HepG2 (cell line): Measurements from ENCODE around the gene THRB. TPM values are rescaled to one million over a fixed set of nuclear protein-coding genes. Genes with fewer than 3 reads are reported as not detected.

Source experiments
- ATAC-seq: fragments of 200-7000 bp; cut with Tn5 transposase; 3 replicates; pipeline ENCODE4 v1.9.1; 2020; ENCODE audit warnings: mild to moderate bottlenecking, moderate library complexity
- BruUV-seq: library from RNA; stranded (reverse); fragments of 400-500 nt; replicated peaks from 2 replicates; lab custom pipeline; 2021; lab: Mats Ljungman, UMichigan
- CTCF ChIA-PET: fragments of 300-600 bp; formaldehyde crosslinking; extraction: SDS; loops from one replicate; lab custom pipeline; 2021; ENCODE audit warnings: low total read pairs, inconsistent platforms, low intra/inter-chr PET ratio; lab: Yijun Ruan, JAX
- POLR2A ChIA-PET: fragments of 350-600 bp; sonication (Branson Sonifier 250); formaldehyde crosslinking; loops from one replicate; lab custom pipeline; 2020; ENCODE audit warnings: antibody characterized with exemption, inconsistent platforms; lab: Yijun Ruan, JAX
- DNase-seq: peaks from one replicate; pipeline ENCODE4 v3.0.0-alpha.2; 2015; ENCODE audit warnings: low spot score
- FAIRE-seq: peaks from 3 replicates; lab custom pipeline; 2011; peaks lifted over from hg19 to GRCh38; lab: Jason Lieb, UNC
- H2AFZ ChIP-seq: one replicate; pipeline ENCODE4 v1.6.1; 2011; ENCODE audit warnings: low read length, inconsistent platforms
- H3K27ac ChIP-seq: fragments of 300-600 bp; 3 replicates; pipeline ENCODE4 v1.8.0; 2011; ENCODE audit warnings: mixed run types, mild to moderate bottlenecking, mixed read lengths, low read length, inconsistent platforms; ENCODE audit not compliant: insufficient read depth; ENCODE audit errors: extremely low read length
- H3K27me3 ChIP-seq, 2 experiments: fragments of 200-600 bp in 1 of 2; 2 replicates in 1 of 2; 3 replicates in 1 of 2; pipeline versions ENCODE4 v1.6.0 to v1.8.0; 2011; ENCODE audit warnings: low read length in 2 of 2, mild to moderate bottlenecking in 2 of 2, moderate library complexity in 2 of 2, inconsistent platforms in 1 of 2; ENCODE audit not compliant: insufficient read depth in 2 of 2, control insufficient read depth in 1 of 2
- H3K36me3 ChIP-seq, 2 experiments: fragments of 200-600 bp in 1 of 2; replicated peaks in 1 of 2; 2 replicates in 1 of 2; 3 replicates in 1 of 2; pipeline versions ENCODE4 v1.5.1 to v1.8.0; 2011; ENCODE audit warnings: low read length in 2 of 2, inconsistent platforms in 1 of 2; ENCODE audit not compliant: insufficient read depth in 2 of 2, control insufficient read depth in 1 of 2
- H3K4me1 ChIP-seq: 2 replicates; pipeline ENCODE4 v1.5.1; 2012; ENCODE audit warnings: low read length, inconsistent platforms; ENCODE audit not compliant: insufficient read depth
- H3K4me2 ChIP-seq: 2 replicates; pipeline ENCODE4 v1.6.0; 2011; ENCODE audit warnings: low read depth, low read length, inconsistent platforms
- H3K4me3 ChIP-seq, 3 experiments: fragments of 200-600 bp in 1 of 3; sonication (generic), shearing (Covaris generic) in 1 of 3; replicated peaks in 1 of 3; 2 replicates each; pipeline ENCODE4 v1.5.1; 2011 to 2016; ENCODE audit warnings: low read length in 3 of 3, inconsistent platforms in 2 of 3, low read depth in 2 of 3, mild to moderate bottlenecking in 2 of 3, control low read depth in 1 of 3, mixed read lengths in 1 of 3; ENCODE audit not compliant: insufficient read depth in 1 of 3
- H3K79me2 ChIP-seq: one replicate; pipeline ENCODE4 v1.6.1; 2011; ENCODE audit warnings: low read length, inconsistent platforms; ENCODE audit not compliant: insufficient read depth
- H3K9ac ChIP-seq: 2 replicates; pipeline ENCODE4 v1.6.0; 2011; ENCODE audit warnings: mild to moderate bottlenecking, low read depth, low read length, inconsistent platforms; ENCODE audit not compliant: insufficient read depth
- H3K9me3 ChIP-seq: 2 replicates; pipeline ENCODE4 v1.5.1; 2012; ENCODE audit warnings: mild to moderate bottlenecking, low read length
- H4K20me1 ChIP-seq: 2 replicates; pipeline ENCODE4 v1.6.0; 2011; ENCODE audit warnings: inconsistent platforms, mild to moderate bottlenecking, low read length, moderate library complexity; ENCODE audit not compliant: insufficient read depth
- CEBPB ChIP-seq: IDR thresholded peaks from 2 replicates; pipeline ENCODE4 v1.6.1; 2011; ENCODE audit warnings: low read depth, low read length, improper control_type of control experiment, borderline replicate concordance
- EED ChIP-seq: sonication (generic); formaldehyde crosslinking; IDR thresholded peaks from 2 replicates; pipeline ENCODE4 v1.5.0; 2020; ENCODE audit warnings: mild to moderate bottlenecking, missing genetic modification reagents
- KDM5B ChIP-seq: sonication (generic); formaldehyde crosslinking; IDR thresholded peaks from 2 replicates; pipeline ENCODE4 v1.4.0; 2020; ENCODE audit warnings: missing genetic modification reagents, mild to moderate bottlenecking, borderline replicate concordance
- NFKB2 ChIP-seq: sonication (generic); formaldehyde crosslinking; IDR thresholded peaks from 2 replicates; pipeline ENCODE4 v1.4.0; 2020; ENCODE audit warnings: missing genetic modification reagents, borderline replicate concordance
- NONO ChIP-seq, 2 experiments: fragments of 450-650 bp in 1 of 2; sonication (generic) in 1 of 2; formaldehyde crosslinking in 1 of 2; IDR thresholded peaks in 1 of 2; conservative IDR thresholded peaks in 1 of 2; 2 replicates each; pipeline versions ENCODE4 v1.6.1 to v1.8.0; 2017 to 2022; ENCODE audit warnings: mild to moderate bottlenecking in 1 of 2, missing genetic modification reagents in 1 of 2, moderate library complexity in 1 of 2
- RBAK ChIP-seq: sonication (generic); formaldehyde crosslinking; IDR thresholded peaks from 2 replicates; pipeline ENCODE4 v1.5.1; 2020; ENCODE audit warnings: mild to moderate bottlenecking, missing genetic modification reagents
- SCMH1 ChIP-seq: sonication (generic); formaldehyde crosslinking; IDR thresholded peaks from 2 replicates; pipeline ENCODE4 v1.9.0; 2021; ENCODE audit warnings: missing genetic modification reagents, mild to moderate bottlenecking, borderline replicate concordance
- ZC3H13 ChIP-seq: sonication (generic); formaldehyde crosslinking; IDR thresholded peaks from 2 replicates; pipeline ENCODE4 v1.8.1; 2023; ENCODE audit warnings: mild to moderate bottlenecking, missing genetic modification reagents, moderate library complexity
- WGBS: methylation state at CpG from one replicate; pipeline ENCODE4 v1.1.6; 2017; ENCODE audit warnings: low lambda C conversion rate; 5-methylcytosine and 5-hydroxymethylcytosine counted together
- in situ Hi-C: cut with HindIII; loops from 2 replicates; pipeline ENCODE4 v1.10.0; 2017; ENCODE audit warnings: low pct_unique_long_range_greater_than_20kb; ENCODE audit not compliant: extremely low pct_ligation_motif_present
- intact Hi-C: fragments of 100-400 bp; cut with micrococcal nuclease; formaldehyde crosslinking; loops from one replicate; pipeline ENCODE4 v1.10.0; 2022; ENCODE audit not compliant: unreplicated experiment
- polyA plus RNA-seq, 8 experiments: library from polyadenylated mRNA; depleted of rRNA in 3 of 8; stranded (reverse) in 7 of 8; unstranded in 1 of 8; fragments of >200 nt; fragmentation: Illumina TruSeq in 4 of 8; extraction: Trizol in 4 of 8; gene quantifications; 2 replicates each; pipeline versions ENCODE4 v1.2.1 to v1.2.3, GENCODE V29; 2011 to 2016; ENCODE audit warnings: low read depth in 4 of 8, missing spikeins in 1 of 8, mixed read lengths in 1 of 8; ENCODE audit not compliant: insufficient read depth in 1 of 8
- total RNA-seq, 5 experiments: library from RNA; depleted of rRNA; stranded (reverse); fragments of >200 nt; fragmentation: Illumina TruSeq; extraction: Trizol; gene quantifications; 2 replicates each; pipeline ENCODE4 v1.2.3, GENCODE V29; 2016; ENCODE audit warnings: low read depth in 1 of 5
- TF ChIP-seq, protein P1 (sequence below): sonication (generic); formaldehyde crosslinking; IDR thresholded peaks from 2 replicates; pipeline ENCODE4 v1.5.1; 2020; ENCODE audit warnings: missing genetic modification reagents, mild to moderate bottlenecking, borderline replicate concordance

The THRB gene
- total and polyA plus RNA-seq, 2 of the 13 experiments (the other 11 are each of a cell fraction or from before 2014, with no cell fraction given) = 4.7 to 22.7 TPM

DNA sequence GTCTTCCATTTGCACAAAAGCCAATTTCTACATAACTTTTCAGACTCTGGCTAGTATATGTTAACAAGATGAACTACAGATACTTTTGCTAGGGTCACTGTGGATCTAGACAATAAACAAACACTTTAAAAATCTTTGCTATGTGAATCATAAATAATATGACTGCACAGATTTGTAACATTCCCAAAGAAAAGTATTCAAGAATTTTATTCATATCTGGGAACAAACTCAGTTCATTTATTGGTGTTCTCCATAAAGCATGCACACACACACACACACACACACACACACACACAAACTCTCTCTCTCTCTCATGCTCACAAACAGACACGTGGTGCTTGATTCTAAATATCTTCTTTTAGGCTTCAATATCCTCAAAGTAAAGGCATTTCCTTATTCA lies 18.8 kb upstream of the THRB start (continued):
- TF ChIP-seq RBAK (CRISPR knock-in tag) (no peak), NONO (IDR thresholded peaks at IDR 0.05) (no peak), NONO (CRISPR knock-in tag; conservative IDR thresholded peaks at IDR 0.05) (no peak), ZC3H13 (CRISPR knock-in tag) (no peak), KDM5B (CRISPR knock-in tag) (no peak), EED (CRISPR knock-in tag) (no peak), NFKB2 (no peak)
- TF ChIP-seq, protein P1, sequence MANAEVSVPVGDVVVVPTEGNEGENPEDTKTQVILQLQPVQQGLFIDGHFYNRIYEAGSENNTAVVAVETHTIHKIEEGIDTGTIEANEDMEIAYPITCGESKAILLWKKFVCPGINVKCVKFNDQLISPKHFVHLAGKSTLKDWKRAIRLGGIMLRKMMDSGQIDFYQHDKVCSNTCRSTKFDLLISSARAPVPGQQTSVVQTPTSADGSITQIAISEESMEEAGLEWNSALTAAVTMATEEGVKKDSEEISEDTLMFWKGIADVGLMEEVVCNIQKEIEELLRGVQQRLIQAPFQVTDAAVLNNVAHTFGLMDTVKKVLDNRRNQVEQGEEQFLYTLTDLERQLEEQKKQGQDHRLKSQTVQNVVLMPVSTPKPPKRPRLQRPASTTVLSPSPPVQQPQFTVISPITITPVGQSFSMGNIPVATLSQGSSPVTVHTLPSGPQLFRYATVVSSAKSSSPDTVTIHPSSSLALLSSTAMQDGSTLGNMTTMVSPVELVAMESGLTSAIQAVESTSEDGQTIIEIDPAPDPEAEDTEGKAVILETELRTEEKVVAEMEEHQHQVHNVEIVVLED (CRISPR knock-in tag) = no peak
- TF ChIP-seq, all 625 proteins: peak for 0

DNA sequence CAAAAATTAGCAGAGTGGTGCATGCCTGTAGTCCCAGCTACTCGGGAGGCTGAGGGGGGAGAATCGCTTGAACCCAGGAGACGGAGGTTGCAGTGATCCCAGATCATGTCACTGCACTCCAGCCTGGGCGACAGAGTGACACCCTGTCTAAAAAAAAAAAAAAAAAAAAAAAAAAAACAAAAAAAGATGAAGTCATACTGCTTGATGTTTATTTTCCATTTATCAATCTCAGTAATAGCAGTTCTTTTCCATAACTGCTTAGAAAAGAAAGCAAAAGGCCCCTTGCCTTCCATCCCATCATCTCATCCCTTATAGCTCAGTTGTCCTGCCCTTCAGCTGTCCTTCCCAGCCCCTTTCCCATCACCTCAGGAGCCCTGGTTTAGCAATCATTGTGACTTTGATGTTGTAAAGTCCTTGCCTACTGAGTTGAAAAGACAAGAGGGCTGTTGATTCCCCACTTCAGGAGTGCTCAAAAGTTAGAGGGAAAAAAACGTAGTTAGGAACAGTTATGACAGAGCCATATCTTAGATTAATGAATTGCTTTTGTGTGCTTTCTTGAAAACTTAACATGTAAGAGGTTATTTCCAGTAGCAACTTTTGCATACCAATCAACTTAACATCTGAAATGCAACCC lies 18.0 kb upstream of the THRB start:
- H3K4me3 ChIP-seq = no peak overlapping the region
- no peaks in the 10 kb centered on the region for H3K79me2 ChIP-seq
- 91% methylated on average over 5 of the region's 5 CpGs for WGBS
- no peak for DNase-seq
- H2AFZ ChIP-seq = no peak overlapping the region
- H3K27me3 ChIP-seq = no peaks in the 10 kb centered on the region
- H3K27ac ChIP-seq = no peak overlapping the region
- no peak overlapping the region for H3K9ac ChIP-seq
- POLR2A ChIA-PET = no interaction called here
- no peaks in the 10 kb centered on the region for H4K20me1 ChIP-seq
- CTCF ChIA-PET = no interaction called here
- in situ Hi-C loops (no loop called here), intact Hi-C loops (no loop called here)
- peak; percentile 27; the same call in 1 of the 2 replicates for TF ChIP-seq CEBPB
- no peak for TF ChIP-seq SCMH1 (CRISPR knock-in tag)
- H3K9me3 ChIP-seq = no peaks in the 10 kb centered on the region
- FAIRE-seq = no peak
- no peak overlapping the region for H3K4me2 ChIP-seq
- ATAC-seq = no peak
- no peaks in the 10 kb centered on the region; a peak in 1 of 5 replicates for H3K36me3 ChIP-seq
- BruUV-seq = no TSS peak
- H3K4me1 ChIP-seq = no peaks in the 10 kb centered on the region
